HepG2 (cell line): ENCODE data around the gene SBNO2. TPM values are rescaled to one million over a fixed set of nuclear protein-coding genes. Genes with fewer than 3 reads are reported as not detected.
A peak's percentile ranks its signal among the peaks of the same experiment; 100 is the strongest.

Experiments
- ATF7 ChIP-seq, 2 experiments: fragments of 450-650 bp in 1 of 2; sonication (generic) in 1 of 2; formaldehyde crosslinking in 1 of 2; IDR thresholded peaks; 2 replicates each; pipeline versions ENCODE4 v1.4.0 to v1.6.1; 2016 to 2020; ENCODE audit warnings: antibody characterized with exemption in 1 of 2, mild to moderate bottlenecking in 1 of 2, missing genetic modification reagents in 1 of 2
- ISX ChIP-seq: sonication (generic); formaldehyde crosslinking; conservative IDR thresholded peaks from 2 replicates; pipeline ENCODE4 v1.5.0; 2020; ENCODE audit warnings: missing genetic modification reagents
- MED1 ChIP-seq: sonication (generic); formaldehyde crosslinking; IDR thresholded peaks from 2 replicates; pipeline ENCODE4 v1.4.0; 2020; ENCODE audit warnings: missing genetic modification reagents
- SIX1 ChIP-seq: sonication (generic); formaldehyde crosslinking; IDR thresholded peaks from 2 replicates; pipeline ENCODE4 v1.4.0; 2020; ENCODE audit warnings: missing genetic modification reagents, borderline replicate concordance
- SP5 ChIP-seq: IDR thresholded peaks from 2 replicates; pipeline ENCODE4 v1.6.1; 2016; ENCODE audit warnings: low read depth, borderline replicate concordance
- YY1 ChIP-seq: IDR thresholded peaks from 2 replicates; pipeline ENCODE4 v1.6.1; 2011; ENCODE audit warnings: low read length, low read depth, moderate library complexity, mild to moderate bottlenecking; ENCODE audit not compliant: insufficient read depth, insufficient replicate concordance
- ZC3H4 ChIP-seq: sonication (generic); formaldehyde crosslinking; IDR thresholded peaks from 2 replicates; pipeline ENCODE4 v1.4.0; 2020; ENCODE audit warnings: missing genetic modification reagents, borderline replicate concordance
- ZNF138 ChIP-seq: sonication (generic); formaldehyde crosslinking; IDR thresholded peaks from 2 replicates; pipeline ENCODE4 v1.5.0; 2020; ENCODE audit warnings: mild to moderate bottlenecking, low read depth, missing genetic modification reagents
- ZNF354B ChIP-seq: sonication (generic); formaldehyde crosslinking; IDR thresholded peaks from 2 replicates; pipeline ENCODE4 v1.8.0; 2022; ENCODE audit warnings: mild to moderate bottlenecking, missing genetic modification reagents
- ZNF607 ChIP-seq: sonication (generic); formaldehyde crosslinking; IDR thresholded peaks from 2 replicates; pipeline ENCODE4 v1.5.1; 2020; ENCODE audit warnings: missing genetic modification reagents, mild to moderate bottlenecking, borderline replicate concordance
- ZNF788 ChIP-seq: sonication (generic); formaldehyde crosslinking; IDR thresholded peaks from 2 replicates; pipeline ENCODE4 v1.5.0; 2020; ENCODE audit warnings: mild to moderate bottlenecking, missing genetic modification reagents, borderline replicate concordance
- polyA plus RNA-seq, 8 experiments: library from polyadenylated mRNA; depleted of rRNA in 3 of 8; stranded (reverse) in 7 of 8; unstranded in 1 of 8; fragments of >200 nt; fragmentation: Illumina TruSeq in 4 of 8; extraction: Trizol in 4 of 8; gene quantifications; 2 replicates each; pipeline versions ENCODE4 v1.2.1 to v1.2.3, GENCODE V29; 2011 to 2016; ENCODE audit warnings: low read depth in 4 of 8, missing spikeins in 1 of 8, mixed read lengths in 1 of 8; ENCODE audit not compliant: insufficient read depth in 1 of 8
- total RNA-seq, 5 experiments: library from RNA; depleted of rRNA; stranded (reverse); fragments of >200 nt; fragmentation: Illumina TruSeq; extraction: Trizol; gene quantifications; 2 replicates each; pipeline ENCODE4 v1.2.3, GENCODE V29; 2016; ENCODE audit warnings: low read depth in 1 of 5
- TF ChIP-seq, protein P1 (sequence below): sonication (generic); formaldehyde crosslinking; IDR thresholded peaks from 2 replicates; pipeline ENCODE4 v1.8.1; 2022; ENCODE audit warnings: low read depth, mild to moderate bottlenecking, missing genetic modification reagents
- TF ChIP-seq, protein P2 (sequence below): sonication (generic); formaldehyde crosslinking; conservative IDR thresholded peaks from 2 replicates; pipeline ENCODE4 v1.8.0; 2022; ENCODE audit warnings: mild to moderate bottlenecking, moderate library complexity, missing genetic modification reagents
- TF ChIP-seq, protein P3 (sequence below): sonication (generic); formaldehyde crosslinking; IDR thresholded peaks from 2 replicates; pipeline ENCODE4 v1.5.0; 2020; ENCODE audit warnings: mild to moderate bottlenecking, missing genetic modification reagents
- TF ChIP-seq, protein P4 (sequence below): sonication (generic); formaldehyde crosslinking; IDR thresholded peaks from 2 replicates; pipeline ENCODE4 v1.8.0; 2022; ENCODE audit warnings: missing genetic modification reagents, mild to moderate bottlenecking, moderate library complexity, borderline replicate concordance

SBNO2 gene
- total and polyA plus RNA-seq, 2 of the 13 experiments (the other 11 are each of a cell fraction or from before 2014, with no cell fraction given): 8.6 to 10.4 TPM

DNA sequence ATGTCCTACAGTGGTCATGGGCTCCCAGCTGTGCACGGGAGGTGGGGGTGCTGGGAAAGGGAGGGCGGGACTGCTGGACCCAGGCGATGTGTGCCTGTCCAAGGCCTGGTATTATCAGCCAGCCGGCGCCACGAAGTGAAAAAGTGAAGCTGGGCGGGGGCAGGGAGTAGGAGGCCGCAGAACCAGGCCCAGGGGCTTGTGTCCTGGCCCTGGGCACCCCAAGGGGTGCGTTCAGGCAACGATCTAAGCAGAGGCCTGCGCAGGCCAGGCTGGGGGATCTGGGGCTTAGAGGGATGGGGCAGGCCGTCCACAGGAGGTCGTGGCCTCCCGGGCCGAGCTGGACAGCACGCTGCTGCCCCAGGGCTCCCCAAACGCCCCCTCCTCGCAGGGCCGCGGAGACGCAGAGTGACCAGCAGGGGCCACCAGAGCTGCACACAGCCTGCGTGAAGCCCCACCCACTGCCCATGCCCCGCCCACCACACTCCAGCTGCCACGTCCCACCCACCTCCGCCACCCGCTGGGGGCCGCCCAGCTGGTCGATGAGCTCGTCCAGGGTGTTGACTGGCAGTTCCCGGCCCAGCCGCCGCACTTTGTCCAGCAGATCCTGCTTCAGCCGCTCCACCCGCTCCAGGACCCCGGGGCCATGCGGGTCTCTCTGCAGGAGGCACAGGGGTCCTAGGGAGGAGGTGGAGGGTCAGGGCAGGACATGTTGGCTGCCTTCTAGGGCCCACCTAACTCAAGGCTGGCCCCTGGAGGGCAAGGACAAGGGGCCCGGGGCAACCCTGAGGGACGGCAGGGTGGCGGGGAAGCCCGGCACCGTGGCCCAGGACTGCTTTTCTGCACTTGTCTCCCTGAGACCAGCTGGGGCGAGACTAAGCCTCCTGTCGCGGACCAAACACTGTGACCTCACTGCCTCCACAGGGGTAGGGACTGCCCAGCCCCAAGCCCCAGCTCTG lies 60.8 kb downstream of the SBNO2 start (continued):
- peak; percentile 64; the same call in 1 of the 2 replicates for TF ChIP-seq ZNF788 (CRISPR knock-in tag)
- no peak for TF ChIP-seq ZC3H4 (CRISPR knock-in tag)
- no peak for TF ChIP-seq ISX
- peak; percentile 64; the same call in 1 of the 2 replicates for TF ChIP-seq ZNF138 (CRISPR knock-in tag)
- peak; percentile 82 for TF ChIP-seq ZNF607
- TF ChIP-seq ZNF354B (CRISPR knock-in tag): no peak
- no peak for TF ChIP-seq SIX1 (CRISPR knock-in tag)
- TF ChIP-seq, protein P1, sequence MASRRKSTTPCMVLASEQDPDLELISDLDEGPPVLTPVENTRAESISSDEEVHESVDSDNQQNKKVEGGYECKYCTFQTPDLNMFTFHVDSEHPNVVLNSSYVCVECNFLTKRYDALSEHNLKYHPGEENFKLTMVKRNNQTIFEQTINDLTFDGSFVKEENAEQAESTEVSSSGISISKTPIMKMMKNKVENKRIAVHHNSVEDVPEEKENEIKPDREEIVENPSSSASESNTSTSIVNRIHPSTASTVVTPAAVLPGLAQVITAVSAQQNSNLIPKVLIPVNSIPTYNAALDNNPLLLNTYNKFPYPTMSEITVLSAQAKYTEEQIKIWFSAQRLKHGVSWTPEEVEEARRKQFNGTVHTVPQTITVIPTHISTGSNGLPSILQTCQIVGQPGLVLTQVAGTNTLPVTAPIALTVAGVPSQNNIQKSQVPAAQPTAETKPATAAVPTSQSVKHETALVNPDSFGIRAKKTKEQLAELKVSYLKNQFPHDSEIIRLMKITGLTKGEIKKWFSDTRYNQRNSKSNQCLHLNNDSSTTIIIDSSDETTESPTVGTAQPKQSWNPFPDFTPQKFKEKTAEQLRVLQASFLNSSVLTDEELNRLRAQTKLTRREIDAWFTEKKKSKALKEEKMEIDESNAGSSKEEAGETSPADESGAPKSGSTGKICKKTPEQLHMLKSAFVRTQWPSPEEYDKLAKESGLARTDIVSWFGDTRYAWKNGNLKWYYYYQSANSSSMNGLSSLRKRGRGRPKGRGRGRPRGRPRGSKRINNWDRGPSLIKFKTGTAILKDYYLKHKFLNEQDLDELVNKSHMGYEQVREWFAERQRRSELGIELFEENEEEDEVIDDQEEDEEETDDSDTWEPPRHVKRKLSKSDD: peak; percentile 52; the same call in 1 of the 2 replicates
- TF ChIP-seq, protein P2, sequence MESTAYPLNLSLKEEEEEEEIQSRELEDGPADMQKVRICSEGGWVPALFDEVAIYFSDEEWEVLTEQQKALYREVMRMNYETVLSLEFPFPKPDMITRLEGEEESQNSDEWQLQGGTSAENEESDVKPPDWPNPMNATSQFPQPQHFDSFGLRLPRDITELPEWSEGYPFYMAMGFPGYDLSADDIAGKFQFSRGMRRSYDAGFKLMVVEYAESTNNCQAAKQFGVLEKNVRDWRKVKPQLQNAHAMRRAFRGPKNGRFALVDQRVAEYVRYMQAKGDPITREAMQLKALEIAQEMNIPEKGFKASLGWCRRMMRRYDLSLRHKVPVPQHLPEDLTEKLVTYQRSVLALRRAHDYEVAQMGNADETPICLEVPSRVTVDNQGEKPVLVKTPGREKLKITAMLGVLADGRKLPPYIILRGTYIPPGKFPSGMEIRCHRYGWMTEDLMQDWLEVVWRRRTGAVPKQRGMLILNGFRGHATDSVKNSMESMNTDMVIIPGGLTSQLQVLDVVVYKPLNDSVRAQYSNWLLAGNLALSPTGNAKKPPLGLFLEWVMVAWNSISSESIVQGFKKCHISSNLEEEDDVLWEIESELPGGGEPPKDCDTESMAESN (CRISPR knock-in tag): 0 out of 2 replicates have a peak, but pooled peaks have one; percentile 20
- TF ChIP-seq, protein P3, sequence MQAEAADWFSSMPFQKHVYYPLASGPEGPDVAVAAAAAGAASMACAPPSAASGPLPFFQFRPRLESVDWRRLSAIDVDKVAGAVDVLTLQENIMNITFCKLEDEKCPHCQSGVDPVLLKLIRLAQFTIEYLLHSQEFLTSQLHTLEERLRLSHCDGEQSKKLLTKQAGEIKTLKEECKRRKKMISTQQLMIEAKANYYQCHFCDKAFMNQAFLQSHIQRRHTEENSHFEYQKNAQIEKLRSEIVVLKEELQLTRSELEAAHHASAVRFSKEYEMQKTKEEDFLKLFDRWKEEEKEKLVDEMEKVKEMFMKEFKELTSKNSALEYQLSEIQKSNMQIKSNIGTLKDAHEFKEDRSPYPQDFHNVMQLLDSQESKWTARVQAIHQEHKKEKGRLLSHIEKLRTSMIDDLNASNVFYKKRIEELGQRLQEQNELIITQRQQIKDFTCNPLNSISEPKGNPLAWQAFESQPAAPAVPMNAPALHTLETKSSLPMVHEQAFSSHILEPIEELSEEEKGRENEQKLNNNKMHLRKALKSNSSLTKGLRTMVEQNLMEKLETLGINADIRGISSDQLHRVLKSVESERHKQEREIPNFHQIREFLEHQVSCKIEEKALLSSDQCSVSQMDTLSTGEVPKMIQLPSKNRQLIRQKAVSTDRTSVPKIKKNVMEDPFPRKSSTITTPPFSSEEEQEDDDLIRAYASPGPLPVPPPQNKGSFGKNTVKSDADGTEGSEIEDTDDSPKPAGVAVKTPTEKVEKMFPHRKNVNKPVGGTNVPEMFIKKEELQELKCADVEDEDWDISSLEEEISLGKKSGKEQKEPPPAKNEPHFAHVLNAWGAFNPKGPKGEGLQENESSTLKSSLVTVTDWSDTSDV: no peak
- TF ChIP-seq MED1: peak; percentile 71; the same call in 1 of the 2 replicates
- TF ChIP-seq YY1: peak; percentile 77
- TF ChIP-seq ATF7 (IDR thresholded peaks at IDR 0.05): no peak
- TF ChIP-seq ATF7 (CRISPR knock-in tag; IDR thresholded peaks at IDR 0.05): 0 out of 2 replicates have a peak, but pooled peaks have one; percentile 61
- TF ChIP-seq, protein P4, sequence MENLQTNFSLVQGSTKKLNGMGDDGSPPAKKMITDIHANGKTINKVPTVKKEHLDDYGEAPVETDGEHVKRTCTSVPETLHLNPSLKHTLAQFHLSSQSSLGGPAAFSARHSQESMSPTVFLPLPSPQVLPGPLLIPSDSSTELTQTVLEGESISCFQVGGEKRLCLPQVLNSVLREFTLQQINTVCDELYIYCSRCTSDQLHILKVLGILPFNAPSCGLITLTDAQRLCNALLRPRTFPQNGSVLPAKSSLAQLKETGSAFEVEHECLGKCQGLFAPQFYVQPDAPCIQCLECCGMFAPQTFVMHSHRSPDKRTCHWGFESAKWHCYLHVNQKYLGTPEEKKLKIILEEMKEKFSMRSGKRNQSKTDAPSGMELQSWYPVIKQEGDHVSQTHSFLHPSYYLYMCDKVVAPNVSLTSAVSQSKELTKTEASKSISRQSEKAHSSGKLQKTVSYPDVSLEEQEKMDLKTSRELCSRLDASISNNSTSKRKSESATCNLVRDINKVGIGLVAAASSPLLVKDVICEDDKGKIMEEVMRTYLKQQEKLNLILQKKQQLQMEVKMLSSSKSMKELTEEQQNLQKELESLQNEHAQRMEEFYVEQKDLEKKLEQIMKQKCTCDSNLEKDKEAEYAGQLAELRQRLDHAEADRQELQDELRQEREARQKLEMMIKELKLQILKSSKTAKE (CRISPR knock-in tag): no peak
- TF ChIP-seq SP5 (CRISPR knock-in tag): peak; percentile 93
